CD14-positive monocyte (primary cell): ENCODE measurements around the gene ARPC1A. TPM values are rescaled to one million over a fixed set of nuclear protein-coding genes. Genes with fewer than 3 reads are reported as not detected.

ENCODE experiments used
- DNase-seq, 3 donors: peaks; one replicate each; pipeline ENCODE4 v3.0.0-alpha.2; 2011 to 2022
- H2AFZ ChIP-seq: 2 replicates; pipeline ENCODE4 v1.6.0; 2012; ENCODE audit warnings: mild to moderate bottlenecking, low read depth, low read length, inconsistent platforms; ENCODE audit not compliant: insufficient read depth, poor library complexity, severe bottlenecking
- H3K27ac ChIP-seq, 2 donors: 1 replicate in 1 of 2; 2 replicates in 1 of 2; pipeline ENCODE4 v1.5.1; 2012 to 2013; ENCODE audit warnings: low read length in 2 of 2, control low read depth in 1 of 2, inconsistent platforms in 1 of 2, low read depth in 1 of 2, mild to moderate bottlenecking in 1 of 2
- H3K27me3 ChIP-seq, 2 donors: one replicate each; pipeline versions ENCODE4 v1.6.0 to v1.6.1; 2011 to 2013; ENCODE audit warnings: low read length in 2 of 2; ENCODE audit not compliant: control insufficient read depth in 2 of 2, insufficient read depth in 2 of 2
- H3K36me3 ChIP-seq, 2 donors: replicated peaks in 1 of 2; 1 replicate in 1 of 2; 2 replicates in 1 of 2; pipeline versions ENCODE4 v1.5.1 to v1.6.1; 2012 to 2013; ENCODE audit warnings: low read length in 2 of 2, control low read depth in 1 of 2, inconsistent platforms in 1 of 2, mild to moderate bottlenecking in 1 of 2; ENCODE audit not compliant: insufficient read depth in 2 of 2, control insufficient read depth in 1 of 2
- H3K4me1 ChIP-seq, 2 donors: 1 replicate in 1 of 2; 2 replicates in 1 of 2; pipeline versions ENCODE4 v1.5.1 to v1.6.1; 2012 to 2013; ENCODE audit warnings: low read length in 2 of 2, control low read depth in 1 of 2, inconsistent platforms in 1 of 2, mild to moderate bottlenecking in 1 of 2, moderate library complexity in 1 of 2; ENCODE audit not compliant: insufficient read depth in 2 of 2, control insufficient read depth in 1 of 2
- H3K4me2 ChIP-seq: replicated peaks from 2 replicates; pipeline ENCODE3; 2012; ENCODE audit warnings: low read length, moderate library complexity, mild to moderate bottlenecking; ENCODE audit not compliant: poor library complexity, severe bottlenecking; ENCODE audit errors: extremely low read depth
- H3K4me3 ChIP-seq, 3 experiments: fragments of 200-600 bp in 1 of 3; sonication (generic) in 1 of 3; replicated peaks in 1 of 3; 1 replicate in 2 of 3; 2 replicates in 1 of 3; pipeline ENCODE4 v1.5.1; 2011 to 2013; ENCODE audit warnings: low read length in 3 of 3, mild to moderate bottlenecking in 3 of 3, control low read depth in 2 of 3, low read depth in 2 of 3, inconsistent platforms in 1 of 3, moderate library complexity in 1 of 3
- H3K79me2 ChIP-seq: 2 replicates; pipeline ENCODE4 v1.6.0; 2012; ENCODE audit warnings: mild to moderate bottlenecking, control low read depth, inconsistent platforms, low read length, moderate library complexity; ENCODE audit not compliant: insufficient read depth
- H3K9ac ChIP-seq: 2 replicates; pipeline ENCODE4 v1.6.0; 2017; ENCODE audit warnings: low read length, mild to moderate bottlenecking; ENCODE audit not compliant: insufficient read depth, poor library complexity, severe bottlenecking
- H3K9me3 ChIP-seq, 2 donors: replicated peaks in 1 of 2; 1 replicate in 1 of 2; 2 replicates in 1 of 2; pipeline versions ENCODE4 v1.5.1 to v1.6.1; 2012 to 2013; ENCODE audit warnings: low read length in 2 of 2, control low read depth in 1 of 2; ENCODE audit not compliant: control insufficient read depth in 1 of 2, insufficient read depth in 1 of 2
- H4K20me1 ChIP-seq: 2 replicates; pipeline ENCODE4 v1.6.0; 2012; ENCODE audit warnings: mild to moderate bottlenecking, low read length, control low read depth, moderate library complexity; ENCODE audit not compliant: insufficient read depth
- H3K27ac Mint-ChIP-seq, 7 donors: one replicate each; pipeline ENCODE4 v1.8.0; 2020; ENCODE audit warnings: mild to moderate bottlenecking in 7 of 7, mixed read lengths in 7 of 7, moderate library complexity in 6 of 7, inconsistent platforms in 2 of 7
- H3K27me3 Mint-ChIP-seq, 3 donors: one replicate each; pipeline ENCODE4 v1.8.0; 2021 to 2022; ENCODE audit warnings: low read depth in 3 of 3, mild to moderate bottlenecking in 3 of 3, mixed read lengths in 3 of 3, moderate library complexity in 3 of 3, inconsistent platforms in 1 of 3
- H3K36me3 Mint-ChIP-seq, 2 donors: one replicate each; pipeline ENCODE4 v1.8.0; 2020; ENCODE audit warnings: mixed read lengths in 2 of 2, inconsistent platforms in 1 of 2, mild to moderate bottlenecking in 1 of 2
- H3K4me1 Mint-ChIP-seq: one replicate; pipeline ENCODE4 v1.8.0; 2020; ENCODE audit warnings: mild to moderate bottlenecking, mixed read lengths
- H3K4me3 Mint-ChIP-seq, 2 donors: one replicate each; pipeline ENCODE4 v1.8.0; 2020; ENCODE audit warnings: mild to moderate bottlenecking in 2 of 2, mixed read lengths in 2 of 2, moderate library complexity in 1 of 2
- H3K9me3 Mint-ChIP-seq, 7 donors: one replicate each; pipeline ENCODE4 v1.8.0; 2020 to 2022; ENCODE audit warnings: mixed read lengths in 7 of 7, mild to moderate bottlenecking in 6 of 7, moderate library complexity in 6 of 7, inconsistent platforms in 2 of 7
- CTCF ChIP-seq: fragments of 200-600 bp; IDR thresholded peaks from one replicate; pipeline ENCODE4 v1.8.0; 2022; ENCODE audit warnings: antibody characterized with exemption, mild to moderate bottlenecking
- WGBS: methylation state at CpG from one replicate; pipeline ENCODE4 v1.1.5; 2013; ENCODE audit warnings: missing lambda C conversion rate; ENCODE audit not compliant: insufficient coverage; 5-methylcytosine and 5-hydroxymethylcytosine counted together
- intact Hi-C, 2 donors: fragments of 100-400 bp; cut with micrococcal nuclease; formaldehyde crosslinking; loops; one replicate each; pipeline versions ENCODE4 v1.15.0 to v1.15.1; 2023
- polyA plus RNA-seq, 3 donors: library from polyadenylated mRNA; depleted of rRNA in 1 of 3; unstranded in 2 of 3; stranded (reverse) in 1 of 3; fragments of 300-500 nt in 2 of 3; fragments of >200 nt in 1 of 3; fragmentation: Illumina TruSeq in 2 of 3; gene quantifications; 1 replicate in 2 of 3; 2 replicates in 1 of 3; pipeline ENCODE4 v1.2.3, GENCODE V29; 2012 to 2021

ARPC1A gene
- polyA plus RNA-seq, 3 donors: 71.7 to 107 (median 104) TPM

- peaks cover 0 to 2% (median 0%) of the 10 kb centered on the region in 7 donors for H3K9me3 Mint-ChIP-seq
- Histone ChIP-seq H3K36me3 (peaks cover 81 to 88% of the 10 kb centered on the region in 2 donors), H3K9ac (no peak overlapping the region), H3K9me3 (no peaks in the 10 kb centered on the region), H3K27me3 (no peaks in the 10 kb centered on the region), H2AFZ (no peak overlapping the region), H3K4me1 (peaks cover 12 to 31% of the 10 kb centered on the region in 2 donors), H3K27ac (peak overlapping the region in 1 of 2 donors; percentile 65), H4K20me1 (peaks cover 100% of the 10 kb centered on the region), H3K79me2 (peaks cover 66% of the 10 kb centered on the region), H3K4me3 (no peak overlapping the region), H3K4me2 (no peak overlapping the region)
- no peaks in the 10 kb centered on the region for H3K27me3 Mint-ChIP-seq
- H3K4me1 Mint-ChIP-seq: peaks cover 34% of the 10 kb centered on the region
- no peak for TF ChIP-seq CTCF
- no peak for DNase-seq
- peak overlapping the region in 5 of 7 donors; percentile 25 to 89 (median 58) for H3K27ac Mint-ChIP-seq
- peaks cover 72 to 93% of the 10 kb centered on the region in 2 donors for H3K36me3 Mint-ChIP-seq
- 87% methylated on average over 4 of the region's 4 CpGs for WGBS
- H3K4me3 Mint-ChIP-seq: no peak overlapping the region
- intact Hi-C loops: no loop called here
These were observed 68.4 kb downstream of the ARPC1A start for GRCh38 chr7:99394188-99394502.

GRCh38 chr7:99395616-99396327 lies 70.1 kb downstream of the ARPC1A start:
- no peak for TF ChIP-seq CTCF
- Histone ChIP-seq H3K4me2 (no peak overlapping the region), H3K9ac (no peak overlapping the region), H3K9me3 (no peaks in the 10 kb centered on the region), H3K27me3 (no peaks in the 10 kb centered on the region), H3K4me1 (peaks cover 12 to 28% of the 10 kb centered on the region in 2 donors), H3K27ac (peak overlapping the region in 1 of 2 donors; percentile 45), H3K79me2 (peaks cover 50% of the 10 kb centered on the region), H3K4me3 (no peak overlapping the region), H2AFZ (no peak overlapping the region), H3K36me3 (peaks cover 76 to 86% of the 10 kb centered on the region in 2 donors), H4K20me1 (peaks cover 100% of the 10 kb centered on the region)
- no peak for DNase-seq
- Mint-ChIP-seq H3K27ac (peak overlapping the region in 2 of 7 donors; percentile 42 to 73), H3K27me3 (no peaks in the 10 kb centered on the region), H3K4me3 (no peak overlapping the region), H3K36me3 (peaks cover 67 to 84% of the 10 kb centered on the region in 2 donors), H3K4me1 (peaks cover 32% of the 10 kb centered on the region), H3K9me3 (peaks cover 0 to 2% (median 0%) of the 10 kb centered on the region in 7 donors)
- intact Hi-C loops: no loop called here
- 92% methylated on average over 14 of the region's 14 CpGs for WGBS
